HG02763 (cell line): ENCODE measurements around the gene DNAI7.

Source experiments
- ATAC-seq: cut with Tn5 transposase; IDR thresholded peaks from one replicate; pipeline ENCODE4 v1.9.1; 2021; ENCODE audit warnings: mild to moderate bottlenecking, moderate library complexity; ENCODE audit not compliant: unreplicated experiment

Gene DNAI7

GRCh38 chr12:25195056-25195971, at the start of gene DNAI7, which contains the start of gene ETFRF1:
DNAI7 (minus strand) TSS chr12:25195160; CDS start chr12:25195078, 82 bp downstream.
ETFRF1 (plus strand) TSS chr12:25195237; CDS start chr12:25203957, 8,720 bp downstream.
- peak; percentile 96 for ATAC-seq

- no peak for ATAC-seq
These were observed 48.7 kb upstream of the DNAI7 start for GRCh38 chr12:25243680-25243990.

- no peak for ATAC-seq
These were observed 48.2 kb upstream of the DNAI7 start for GRCh38 chr12:25242981-25243679.

GRCh38 chr12:25241167-25242020, 46.4 kb upstream of the DNAI7 start:
- ATAC-seq, result no peak

GRCh38 chr12:25236626-25237025, 41.7 kb upstream of the DNAI7 start:
- no peak for ATAC-seq

GRCh38 chr12:25236190-25236589, 41.2 kb upstream of the DNAI7 start:
- no peak for ATAC-seq

- ATAC-seq, result no peak
These were observed 18.4 kb upstream of the DNAI7 start for GRCh38 chr12:25213338-25213737.

- no peak for ATAC-seq
These were observed 13.6 kb upstream of the DNAI7 start for GRCh38 chr12:25208554-25208953.

- ATAC-seq, result no peak
These were observed 12.9 kb upstream of the DNAI7 start for GRCh38 chr12:25207846-25208245.

GRCh38 chr12:25207411-25207810, 12.5 kb upstream of the DNAI7 start:
- ATAC-seq, result no peak

GRCh38 chr12:25202137-25202536, 7.2 kb upstream of the DNAI7 start:
- ATAC-seq, result no peak

- no peak for ATAC-seq
These were observed 5.7 kb upstream of the DNAI7 start for GRCh38 chr12:25200703-25201102.

GRCh38 chr12:25197608-25198007, 2.6 kb upstream of the DNAI7 start:
- ATAC-seq, result no peak

GRCh38 chr12:25194722-25195055, 271 bp downstream of the DNAI7 start:
- no peak for ATAC-seq

- no peak for ATAC-seq
These were observed 746 bp downstream of the DNAI7 start for GRCh38 chr12:25194214-25194613.

GRCh38 chr12:25190793-25191192, 4.2 kb downstream of the DNAI7 start:
- no peak for ATAC-seq

GRCh38 chr12:25189656-25190055, 5.3 kb downstream of the DNAI7 start:
- no peak for ATAC-seq

GRCh38 chr12:25187781-25188180, 7.2 kb downstream of the DNAI7 start:
- no peak for ATAC-seq

GRCh38 chr12:25186788-25187402, 8.1 kb downstream of the DNAI7 start:
- ATAC-seq, result peak; percentile 79

GRCh38 chr12:25186038-25186787, 8.7 kb downstream of the DNAI7 start:
- ATAC-seq, result no peak
